ENCODE measurements around the gene RIC8A.
"Not testable (repeated sequence)": the region's sequence is repeated elsewhere in the genome, so short reads cannot be mapped to it uniquely, and the experiment has no call there.

The RIC8A gene

GRCh38 chr11:220641-221215 is 13.2 kb downstream of the RIC8A start:
- DNase-seq: not testable (repeated sequence)

- no peak for DNase-seq
Measured at GRCh38 chr11:221539-221938, 14.0 kb downstream of the RIC8A start.

- no peak for DNase-seq
Measured at GRCh38 chr11:221998-222789, 14.7 kb downstream of the RIC8A start.

GRCh38 chr11:223026-223789 is 15.7 kb downstream of the RIC8A start:
- DNase-seq: no peak

GRCh38 chr11:223884-224283 is 16.4 kb downstream of the RIC8A start:
- DNase-seq: no peak

GRCh38 chr11:224424-224823 is 16.9 kb downstream of the RIC8A start:
- DNase-seq: no peak

- no peak for DNase-seq
Measured at GRCh38 chr11:225734-226453, 18.4 kb downstream of the RIC8A start.

- DNase-seq: no peak
Measured at GRCh38 chr11:227824-228379, 20.4 kb downstream of the RIC8A start.

GRCh38 chr11:230431-230830 is 22.9 kb downstream of the RIC8A start:
- DNase-seq: no peak

GRCh38 chr11:232783-233565 is 25.5 kb downstream of the RIC8A start:
- DNase-seq: no peak

GRCh38 chr11:235180-235579 is 27.7 kb downstream of the RIC8A start:
- no peak for DNase-seq

- peak; percentile 64 for DNase-seq
Measured at GRCh38 chr11:235609-235996, 28.1 kb downstream of the RIC8A start.

- peak; percentile 85 for DNase-seq
Measured at GRCh38 chr11:235997-236773, 28.7 kb downstream of the RIC8A start, which contains the start of gene SIRT3. Gene SIRT3, minus strand, starts transcription at chr11:236342. Its CDS starts 14 bp downstream, at chr11:236328.

- DNase-seq: peak; percentile 85
Measured at GRCh38 chr11:236774-237767, 29.6 kb downstream of the RIC8A start, which contains the start of gene PSMD13. Gene PSMD13, plus strand, starts transcription at chr11:236976. Its CDS starts 74 bp downstream, at chr11:237050.

- not testable (repeated sequence) for DNase-seq
Measured at GRCh38 chr11:238346-238745, 30.8 kb downstream of the RIC8A start.

GRCh38 chr11:240315-240714 is 32.8 kb downstream of the RIC8A start:
- no peak for DNase-seq

GRCh38 chr11:241634-242033 is 34.1 kb downstream of the RIC8A start:
- no peak for DNase-seq

GRCh38 chr11:244376-244775 is 36.9 kb downstream of the RIC8A start:
- DNase-seq: no peak

GRCh38 chr11:249062-249461 is 41.6 kb downstream of the RIC8A start:
- no peak for DNase-seq

- no peak for DNase-seq
Measured at GRCh38 chr11:250274-250673, 42.8 kb downstream of the RIC8A start.

Data from activated CD4-positive, alpha-beta T cell treated with anti-CD3 and anti-CD28 coated beads, Interleukin-2, amount 50 U/mL, for 1 hour (primary cell).